Globus pallidus (tissue), 1 donor: ENCODE results near the gene GAL3ST2.

ENCODE experiments used
- DNase-seq: peaks from one replicate; pipeline ENCODE4 v3.0.0-alpha.2; 2015; ENCODE audit warnings: low spot score

The GAL3ST2 gene

DNA sequence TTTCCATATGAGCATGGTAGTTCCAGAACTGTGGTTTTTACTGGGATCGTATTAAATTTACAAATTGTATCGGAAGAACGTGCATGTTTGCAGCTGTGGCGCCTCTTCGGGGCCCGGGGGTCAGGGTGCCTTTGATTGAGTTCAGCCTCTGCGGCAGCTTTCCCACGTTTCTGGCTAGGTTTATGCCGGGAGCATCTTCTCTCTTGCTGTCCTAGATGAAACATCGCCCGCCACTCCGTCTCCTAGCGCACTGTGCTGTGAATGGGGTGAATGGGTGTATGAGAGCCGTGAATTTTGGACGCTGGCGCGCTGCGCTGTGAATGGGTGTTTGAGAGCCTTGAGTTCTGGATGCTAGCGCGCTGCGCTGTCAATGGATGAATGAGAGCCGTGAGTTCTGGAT lies 69.8 kb downstream of the GAL3ST2 start:
- DNase-seq = no peak

DNA sequence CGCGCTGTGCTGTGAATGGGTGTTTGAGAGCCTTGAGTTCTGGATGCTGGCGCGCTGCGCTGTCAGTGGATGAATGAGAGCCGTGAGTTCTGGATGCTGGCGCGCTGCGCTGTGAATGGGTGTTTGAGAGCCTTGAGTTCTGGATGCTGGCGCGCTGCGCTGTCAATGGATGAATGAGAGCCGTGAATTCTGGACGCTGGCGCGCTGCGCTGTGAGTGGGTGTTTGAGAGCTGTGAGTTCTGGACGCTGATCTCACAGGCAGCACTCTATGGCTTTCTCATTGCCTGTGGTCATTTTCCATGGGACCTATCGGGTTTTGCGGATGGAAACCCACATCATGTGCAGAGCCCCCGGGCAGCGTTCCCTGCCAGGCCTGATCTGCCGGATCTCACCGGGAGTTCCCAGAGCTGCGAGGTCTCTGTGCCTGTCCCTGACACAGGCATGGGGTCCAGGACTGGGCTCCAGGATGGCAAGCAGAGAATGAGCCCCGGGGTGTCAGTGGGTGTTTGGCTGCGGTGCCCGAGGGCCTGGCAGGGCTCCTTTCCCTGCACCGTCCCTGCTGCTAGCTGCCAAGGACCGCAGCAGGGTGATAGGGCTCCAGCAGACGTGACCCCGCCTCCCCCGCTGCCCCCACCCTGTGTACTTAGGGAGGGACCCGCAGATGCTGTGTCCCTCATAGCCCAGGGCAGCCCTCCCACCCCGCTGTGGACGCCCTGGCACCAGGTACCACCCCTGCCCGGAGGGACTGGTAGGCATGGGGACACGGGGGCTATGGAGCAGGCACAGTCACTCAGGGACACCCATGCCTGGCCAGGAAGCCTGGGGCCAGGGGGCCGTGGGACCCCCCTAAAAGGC lies 72.4 kb downstream of the GAL3ST2 start:
- no peak for DNase-seq

- no peak for DNase-seq
Measured at GRCh38 chr2:241849616-241850543, 73.3 kb downstream of the GAL3ST2 start.

GRCh38 chr2:241850544-241851324 lies 74.1 kb downstream of the GAL3ST2 start:
- no peak for DNase-seq

DNA sequence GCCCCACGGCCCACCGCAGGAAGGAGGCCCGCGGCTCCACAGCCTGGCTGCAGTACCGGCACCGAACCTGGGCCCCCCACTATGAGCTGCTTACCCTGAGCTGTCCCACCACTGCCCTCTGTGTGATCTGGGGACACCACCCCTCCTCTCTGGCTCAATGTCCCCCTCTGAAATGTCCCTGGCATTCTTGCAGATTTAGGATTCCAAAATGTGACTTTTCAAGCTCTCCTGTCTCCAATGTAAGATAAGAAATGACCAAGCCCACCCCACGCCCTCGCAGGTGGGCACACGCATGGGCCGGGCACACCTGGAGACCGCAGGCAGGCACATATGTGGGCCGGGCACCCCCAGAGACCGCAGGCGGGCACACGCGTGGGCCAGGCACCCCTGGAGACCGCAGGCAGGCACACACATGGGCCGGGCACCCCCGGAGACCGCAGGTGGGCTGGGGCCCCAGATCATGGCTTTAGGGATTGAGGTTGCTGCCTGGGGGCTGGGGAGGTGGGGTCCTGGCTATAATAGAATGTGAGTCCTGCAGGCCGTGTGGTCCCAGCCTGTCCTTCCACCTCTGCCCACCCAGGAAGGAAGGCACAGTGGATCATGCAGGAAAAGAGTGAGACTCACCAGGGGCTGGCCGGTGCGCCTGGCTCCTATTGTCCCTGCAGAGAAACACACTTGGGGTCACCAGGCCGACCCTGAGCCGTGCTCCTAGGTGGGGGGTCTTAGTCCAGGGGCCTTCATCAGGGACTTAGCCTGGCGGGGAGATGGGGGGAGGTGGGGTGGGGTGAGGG lies 74.9 kb downstream of the GAL3ST2 start:
- no peak for DNase-seq

DNA sequence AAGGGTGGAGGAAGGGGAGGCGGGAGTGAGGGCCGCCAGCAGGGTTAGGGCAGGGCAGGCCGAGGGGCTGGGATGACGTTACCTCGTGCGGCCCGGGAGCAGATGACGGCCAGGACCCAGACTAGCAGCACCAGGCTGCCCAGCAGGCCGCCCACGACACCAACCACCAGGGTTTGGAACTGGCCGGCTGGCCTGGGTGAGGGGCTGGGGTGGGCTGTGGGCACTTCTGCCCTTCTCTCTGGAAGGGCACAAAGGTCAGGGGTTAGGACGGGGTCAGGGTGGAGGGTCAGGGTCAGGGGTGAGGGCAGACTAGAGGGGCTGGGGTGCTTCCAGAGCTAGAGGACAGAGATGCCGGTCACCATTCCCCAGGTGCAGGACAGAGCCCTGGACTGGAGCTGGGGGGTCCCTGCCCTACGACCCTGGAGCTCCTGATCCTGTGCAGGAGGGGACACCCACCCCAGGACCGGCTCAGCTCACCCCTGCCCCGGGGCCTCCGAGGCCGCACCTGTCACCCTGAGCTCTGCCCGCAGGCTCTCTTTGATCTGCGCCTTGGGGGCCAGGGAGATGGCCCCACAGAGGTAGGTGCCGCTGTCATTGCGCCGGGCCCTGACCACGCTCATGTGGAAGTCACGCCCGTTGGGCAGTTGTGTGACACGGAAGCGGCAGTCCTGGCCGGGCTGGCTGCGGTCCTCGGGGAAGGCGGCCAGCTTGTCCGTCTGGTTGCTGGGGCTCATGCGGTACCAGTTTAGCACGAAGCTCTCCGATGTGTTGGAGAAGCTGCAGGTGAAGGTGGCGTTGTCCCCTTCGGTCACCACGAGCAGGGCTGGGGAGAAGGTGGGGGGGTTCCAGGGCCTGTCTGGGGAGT lies 75.7 kb downstream of the GAL3ST2 start:
- DNase-seq = no peak

DNA sequence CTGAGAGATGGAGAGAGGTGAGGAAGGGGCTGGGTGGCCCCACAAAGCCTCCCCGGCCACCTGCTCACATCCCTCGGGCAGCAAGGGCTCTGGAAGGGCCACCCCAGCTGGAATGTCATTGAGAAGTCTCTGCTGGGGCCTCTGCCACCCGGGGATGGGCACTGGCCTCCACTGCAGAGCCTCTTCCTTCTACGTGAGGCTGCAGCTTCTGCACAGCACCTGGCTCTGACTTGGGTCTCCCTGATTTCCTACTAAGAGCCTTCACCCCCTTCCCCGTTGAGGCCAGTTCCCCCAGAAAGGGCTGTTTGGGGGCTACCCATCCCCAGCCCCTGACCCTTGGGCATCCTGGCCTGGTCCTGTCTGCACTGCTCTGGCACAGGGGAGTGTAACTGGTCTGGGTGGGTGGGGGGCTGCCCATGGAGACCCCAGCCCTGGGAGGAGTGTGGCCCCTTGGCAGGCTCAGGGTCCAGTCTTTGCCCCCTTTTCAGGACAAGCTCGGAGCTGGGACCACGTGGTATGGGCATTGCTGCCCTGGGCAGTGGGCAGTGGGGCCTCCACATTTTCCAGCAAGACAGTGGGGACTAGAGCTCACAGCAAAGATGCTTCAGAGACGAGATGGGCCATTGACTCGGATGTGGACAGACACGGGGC lies 76.5 kb downstream of the GAL3ST2 start:
- DNase-seq = no peak
